Endothelial cell of umbilical vein (primary cell): Measurements from ENCODE around the gene YY1. TPM values are rescaled to one million over a fixed set of nuclear protein-coding genes. Genes with fewer than 3 reads are reported as not detected.

Experiments used
- BruUV-seq: library from RNA; stranded (reverse); fragments of 400-500 nt; replicated peaks from 2 replicates; lab custom pipeline; 2021; lab: Mats Ljungman, UMichigan
- CTCF ChIA-PET: fragments of 300-600, 350-600 bp; sonication (Branson Sonifier 250); formaldehyde crosslinking; loops from one replicate; lab custom pipeline; 2021; ENCODE audit warnings: antibody characterized with exemption, inconsistent platforms; lab: Charles Lee
- POLR2A ChIA-PET: fragments of 300-600, 350-600 bp; sonication (Branson Sonifier 250); formaldehyde crosslinking; loops from one replicate; lab custom pipeline; 2021; ENCODE audit warnings: antibody characterized with exemption, inconsistent platforms; lab: Charles Lee
- DNase-seq: peaks from one replicate; pipeline ENCODE4 v3.0.0-alpha.2; 2011; ENCODE audit warnings: low read depth, low spot score
- FAIRE-seq: peaks from 2 replicates; lab custom pipeline; 2011; peaks lifted over from hg19 to GRCh38; lab: Jason Lieb, UNC
- H2AFZ ChIP-seq: 2 replicates; pipeline ENCODE4 v1.6.0; 2012; ENCODE audit warnings: low read depth, low read length, control low read depth, inconsistent platforms
- H3K27ac ChIP-seq: 2 replicates; pipeline ENCODE4 v1.5.1; 2011; ENCODE audit warnings: low read depth, mild to moderate bottlenecking, control low read depth, low read length, moderate library complexity; ENCODE audit not compliant: insufficient read depth
- H3K27me3 ChIP-seq, 2 experiments: 2 replicates each; pipeline versions ENCODE4 v1.6.0 to v1.6.1; 2011; ENCODE audit warnings: low read length in 2 of 2, mixed read lengths in 1 of 2; ENCODE audit not compliant: control insufficient read depth in 2 of 2, insufficient read depth in 2 of 2
- H3K36me3 ChIP-seq, 2 experiments: 2 replicates in 1 of 2; 3 replicates in 1 of 2; pipeline ENCODE4 v1.5.1; 2011; ENCODE audit warnings: low read length in 2 of 2, mild to moderate bottlenecking in 1 of 2, moderate library complexity in 1 of 2; ENCODE audit not compliant: control insufficient read depth in 2 of 2, insufficient read depth in 2 of 2; ENCODE audit errors: extremely low read depth in 1 of 2
- H3K4me1 ChIP-seq: 3 replicates; pipeline ENCODE4 v1.5.1; 2011; ENCODE audit warnings: mild to moderate bottlenecking, low read length; ENCODE audit not compliant: control insufficient read depth, insufficient read depth; ENCODE audit errors: extremely low read depth
- H3K4me2 ChIP-seq: 2 replicates; pipeline ENCODE4 v1.6.1; 2011; ENCODE audit warnings: low read length, control low read depth, mixed read lengths; ENCODE audit not compliant: insufficient read depth
- H3K4me3 ChIP-seq, 3 experiments: fragments of 200-600 bp in 1 of 3; sonication (generic), shearing (Covaris generic) in 1 of 3; replicated peaks in 1 of 3; 2 replicates each; pipeline ENCODE4 v1.5.1; 2011 to 2016; ENCODE audit warnings: control low read depth in 3 of 3, low read length in 3 of 3, mild to moderate bottlenecking in 2 of 3, inconsistent platforms in 1 of 3, low read depth in 1 of 3, moderate library complexity in 1 of 3; ENCODE audit not compliant: insufficient read depth in 1 of 3
- H3K79me2 ChIP-seq: 2 replicates; pipeline ENCODE4 v1.6.0; 2012; ENCODE audit warnings: low read length, inconsistent platforms; ENCODE audit not compliant: control insufficient read depth, insufficient read depth
- H3K9ac ChIP-seq: replicated peaks from 2 replicates; pipeline ENCODE3; 2011; ENCODE audit warnings: low read length, control low read depth; ENCODE audit not compliant: insufficient read depth; ENCODE audit errors: extremely low read depth
- H3K9me1 ChIP-seq: replicated peaks from 3 replicates; pipeline ENCODE4 v1.6.0; 2011; ENCODE audit warnings: mild to moderate bottlenecking, low read length; ENCODE audit not compliant: control insufficient read depth, insufficient read depth; ENCODE audit errors: extremely low read depth
- H3K9me3 ChIP-seq: replicated peaks from 2 replicates; pipeline ENCODE4 v1.5.1; 2012; ENCODE audit warnings: low read length, inconsistent platforms; ENCODE audit not compliant: control insufficient read depth, insufficient read depth
- H4K20me1 ChIP-seq: replicated peaks from 2 replicates; pipeline ENCODE3; 2011; ENCODE audit warnings: mild to moderate bottlenecking, low read length; ENCODE audit not compliant: control insufficient read depth, insufficient read depth; ENCODE audit errors: extremely low read depth
- CTCF ChIP-seq, 2 donors: IDR thresholded peaks; 1 replicate in 1 of 2; 2 replicates in 1 of 2; pipeline ENCODE4 v1.5.1; 2011; ENCODE audit warnings: low read length in 2 of 2, mild to moderate bottlenecking in 2 of 2, moderate library complexity in 2 of 2, control low read depth in 1 of 2, inconsistent platforms in 1 of 2, low read depth in 1 of 2; ENCODE audit not compliant: insufficient read depth in 1 of 2; ENCODE audit errors: extremely low read depth in 1 of 2
- EZH2 ChIP-seq: IDR thresholded peaks from 2 replicates; pipeline ENCODE4 v1.6.1; 2012; ENCODE audit warnings: borderline replicate concordance, low read depth, mild to moderate bottlenecking, moderate library complexity, low read length, inconsistent platforms; ENCODE audit not compliant: severe bottlenecking
- FOS ChIP-seq: IDR thresholded peaks from 2 replicates; pipeline ENCODE4 v1.6.1; 2011; ENCODE audit warnings: mild to moderate bottlenecking, low read length, moderate library complexity, borderline replicate concordance; ENCODE audit not compliant: insufficient read depth
- GATA2 ChIP-seq: IDR thresholded peaks from 2 replicates; pipeline ENCODE4 v1.7.0; 2011; ENCODE audit warnings: low read depth, mild to moderate bottlenecking, moderate library complexity, mixed read lengths, low read length; ENCODE audit not compliant: insufficient read length, insufficient read depth
- JUN ChIP-seq: IDR thresholded peaks from 2 replicates; pipeline ENCODE4 v1.6.1; 2011; ENCODE audit warnings: borderline replicate concordance, low read depth; ENCODE audit not compliant: insufficient read length, insufficient read depth
- MAX ChIP-seq: IDR thresholded peaks from 2 replicates; pipeline ENCODE4 v1.6.1; 2011; ENCODE audit not compliant: insufficient read depth, insufficient read length
- POLR2A ChIP-seq: IDR thresholded peaks from 2 replicates; pipeline ENCODE4 v1.6.1; 2012; ENCODE audit warnings: low read depth, mild to moderate bottlenecking, control low read depth, low read length
- dilution Hi-C: fragments of 300-500 bp; cut with MboI; formaldehyde crosslinking; loops from one replicate; pipeline ENCODE4 v1.15.0; 2019; ENCODE audit warnings: low sequenced_read_pairs; ENCODE audit not compliant: extremely low pct_ligation_motif_present
- intact Hi-C: fragments of 100-400 bp; cut with micrococcal nuclease; formaldehyde crosslinking; loops from one replicate; pipeline ENCODE4 v1.10.0; 2022
- polyA plus RNA-seq, 4 experiments: library from polyadenylated mRNA; depleted of rRNA in 3 of 4; stranded (reverse) in 3 of 4; unstranded in 1 of 4; fragments of >200 nt; gene quantifications; 2 replicates each; pipeline versions ENCODE4 v1.2.1 to v1.2.3, GENCODE V29; 2011 to 2012; ENCODE audit warnings: missing spikeins in 1 of 4
- total RNA-seq: library from RNA; stranded (reverse); gene quantifications from 2 replicates; pipeline ENCODE4 v1.2.3, GENCODE V29; 2021

YY1 gene
- total and polyA plus RNA-seq, 2 donors (not counting 3 experiments of a cell fraction or from before 2014, with no cell fraction given): 23.5 to 78.6 TPM

- Histone ChIP-seq H3K4me2 (no peak overlapping the region), H3K79me2 (peaks cover 96% of the 10 kb centered on the region), H4K20me1 (peaks cover 21% of the 10 kb centered on the region), H3K27me3 (no peaks in the 10 kb centered on the region), H3K27ac (no peak overlapping the region), H3K4me1 (no peaks in the 10 kb centered on the region), H3K9me3 (no peaks in the 10 kb centered on the region), H3K9ac (no peak overlapping the region), H2AFZ (no peak overlapping the region), H3K9me1 (no peaks in the 10 kb centered on the region), H3K36me3 (no peaks in the 10 kb centered on the region), H3K4me3 (no peak overlapping the region)
- DNase-seq (no peak), FAIRE-seq (no peak)
- no peak for TF ChIP-seq GATA2
- TF ChIP-seq CTCF (IDR thresholded peaks at IDR 0.05; ENCODE audit: extremely low read depth in 1 of 2, insufficient read depth in 1 of 2, low read depth in 1 of 2, low read length in 2 of 2): no peak
- TF ChIP-seq MAX: no peak
- no peak for TF ChIP-seq POLR2A
- no peak for TF ChIP-seq FOS
- no peak for TF ChIP-seq EZH2
- TF ChIP-seq JUN: no peak
- ChIA-PET POLR2A (no interaction called here), CTCF (interaction anchor here (1.7 kb wide), 1 partner anchor 20 kb away, joined by 3 read pairs; no protein-coding TSS in a partner anchor)
- no TSS peak for BruUV-seq
- dilution Hi-C loops (no loop called here), intact Hi-C loops (no loop called here)
Measured at GRCh38 chr14:100252684-100253083, 13.7 kb downstream of the YY1 start.
